HFF-Myc (cell line): ENCODE measurements around the gene FAM222A.
"Not testable (repeated sequence)": the region's sequence is repeated elsewhere in the genome, so short reads cannot be mapped to it uniquely, and the experiment has no call there.

Source experiments
- DNase-seq: peaks from one replicate; pipeline ENCODE4 v3.0.0-alpha.2; 2011; ENCODE audit warnings: low read depth; ENCODE audit errors: extremely low read depth
- H3K4me3 ChIP-seq: replicated peaks from 2 replicates; pipeline ENCODE4 v1.5.1; 2011; ENCODE audit warnings: low read depth, mild to moderate bottlenecking, control low read depth, low read length
- TF ChIP-seq, protein P1 (sequence below): IDR thresholded peaks from 2 replicates; pipeline ENCODE4 v1.5.1; 2012; ENCODE audit warnings: mild to moderate bottlenecking, low read depth, low read length, control low read depth; ENCODE audit errors: missing control alignments

The FAM222A gene

DNA sequence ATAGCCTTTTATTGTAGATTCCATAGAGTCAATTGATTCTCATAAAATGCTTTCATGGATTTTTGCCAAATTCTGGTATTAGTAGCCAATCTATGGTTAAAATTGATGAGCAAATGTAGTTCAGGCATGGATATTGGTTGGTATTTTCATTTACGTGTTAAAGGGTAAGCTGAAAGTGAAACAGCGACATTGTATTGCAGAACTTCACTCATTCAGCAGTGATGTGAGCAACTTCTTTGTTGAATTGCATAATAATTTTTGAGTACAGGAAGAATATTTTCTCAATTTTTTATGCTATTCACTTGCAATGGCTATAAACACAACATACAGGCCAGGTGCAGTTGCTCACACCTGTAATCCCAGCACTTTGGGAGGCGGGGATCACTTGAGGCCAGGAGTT, 24.2 kb upstream of the FAM222A start:
- no peak overlapping the region for H3K4me3 ChIP-seq
- TF ChIP-seq, protein P1, sequence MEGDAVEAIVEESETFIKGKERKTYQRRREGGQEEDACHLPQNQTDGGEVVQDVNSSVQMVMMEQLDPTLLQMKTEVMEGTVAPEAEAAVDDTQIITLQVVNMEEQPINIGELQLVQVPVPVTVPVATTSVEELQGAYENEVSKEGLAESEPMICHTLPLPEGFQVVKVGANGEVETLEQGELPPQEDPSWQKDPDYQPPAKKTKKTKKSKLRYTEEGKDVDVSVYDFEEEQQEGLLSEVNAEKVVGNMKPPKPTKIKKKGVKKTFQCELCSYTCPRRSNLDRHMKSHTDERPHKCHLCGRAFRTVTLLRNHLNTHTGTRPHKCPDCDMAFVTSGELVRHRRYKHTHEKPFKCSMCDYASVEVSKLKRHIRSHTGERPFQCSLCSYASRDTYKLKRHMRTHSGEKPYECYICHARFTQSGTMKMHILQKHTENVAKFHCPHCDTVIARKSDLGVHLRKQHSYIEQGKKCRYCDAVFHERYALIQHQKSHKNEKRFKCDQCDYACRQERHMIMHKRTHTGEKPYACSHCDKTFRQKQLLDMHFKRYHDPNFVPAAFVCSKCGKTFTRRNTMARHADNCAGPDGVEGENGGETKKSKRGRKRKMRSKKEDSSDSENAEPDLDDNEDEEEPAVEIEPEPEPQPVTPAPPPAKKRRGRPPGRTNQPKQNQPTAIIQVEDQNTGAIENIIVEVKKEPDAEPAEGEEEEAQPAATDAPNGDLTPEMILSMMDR = no peak
- DNase-seq = no peak

- H3K4me3 ChIP-seq = no peak overlapping the region
- DNase-seq = no peak
- TF ChIP-seq, protein P1 = no peak
Measured at GRCh38 chr12:109693160-109693559, 20.5 kb upstream of the FAM222A start.

DNA sequence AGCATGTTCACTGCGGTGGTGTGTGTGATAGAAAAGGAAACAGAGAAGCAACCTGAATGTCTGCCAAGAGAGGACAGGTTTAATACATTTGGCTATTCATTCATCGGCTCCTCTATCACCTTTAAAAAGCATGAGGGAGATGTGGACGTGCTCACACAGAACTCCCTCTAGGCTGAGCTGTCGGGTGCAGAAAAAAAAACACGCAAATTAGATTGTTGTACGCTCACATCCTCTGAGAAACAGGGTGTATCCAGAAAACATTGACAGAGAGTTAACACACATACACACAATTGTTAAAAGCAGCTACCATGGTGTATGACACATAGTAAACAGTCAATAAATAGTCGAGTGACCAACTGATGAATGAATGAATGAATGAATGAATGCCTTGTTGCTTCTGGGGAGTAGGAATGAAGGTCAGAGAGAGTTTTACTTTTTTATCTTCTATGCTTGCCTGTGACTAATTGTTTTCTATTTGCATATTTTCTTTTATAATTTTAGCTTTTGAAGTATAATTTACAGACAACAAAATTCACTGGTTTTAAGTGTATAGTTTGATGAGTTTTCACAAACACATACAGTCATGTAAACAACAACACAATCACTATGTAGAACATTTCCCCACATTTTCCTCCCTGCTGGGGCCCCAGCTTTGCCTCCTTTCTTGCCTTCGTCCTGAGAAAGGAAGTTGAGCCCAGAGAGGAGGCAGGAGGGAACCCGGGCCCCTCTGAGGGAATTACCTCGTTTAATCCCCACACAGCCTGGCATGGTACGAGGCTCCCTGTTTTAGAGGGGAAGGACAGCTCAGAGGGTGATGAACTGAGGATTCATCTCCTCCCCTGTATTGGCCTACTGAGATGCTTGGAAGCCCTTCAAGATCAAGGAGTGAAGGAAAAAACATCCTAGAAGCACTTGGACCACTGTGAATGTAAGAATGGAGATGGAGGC, 19.7 kb upstream of the FAM222A start:
- H3K4me3 ChIP-seq = no peak overlapping the region
- no peak for DNase-seq
- TF ChIP-seq, protein P1 = no peak

GRCh38 chr12:109694629-109695028, 19.0 kb upstream of the FAM222A start:
- DNase-seq, H3K4me3 ChIP-seq: not testable (repeated sequence)

DNA sequence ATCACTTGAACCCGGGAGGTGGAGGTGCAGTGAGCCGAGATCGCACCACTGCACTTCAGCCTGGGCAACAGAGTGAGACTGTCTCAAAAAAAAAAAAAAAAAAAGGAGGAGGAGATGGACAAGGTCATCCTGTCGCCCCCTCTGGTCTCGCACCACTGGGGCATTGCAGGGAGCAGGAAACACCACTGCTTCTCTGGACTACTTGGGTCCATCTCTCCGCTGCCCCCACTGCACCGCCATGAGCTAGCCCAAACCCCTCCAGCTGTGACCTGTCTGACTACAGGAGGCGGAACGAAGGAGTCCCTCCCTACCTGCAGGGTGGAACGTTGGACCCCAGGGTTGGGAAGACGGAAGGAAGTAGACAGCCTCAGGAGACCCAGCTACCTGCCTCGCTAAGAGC, 18.2 kb upstream of the FAM222A start:
- TF ChIP-seq, protein P1 = no peak
- no peak overlapping the region for H3K4me3 ChIP-seq

GRCh38 chr12:109695961-109696461, 17.6 kb upstream of the FAM222A start:
- H3K4me3 ChIP-seq = no peak overlapping the region
- TF ChIP-seq, protein P1 = no peak
- DNase-seq = peak; percentile 15

More for the DNA sequence above, 18.2 kb upstream of the FAM222A start:
- no peak for DNase-seq

DNA sequence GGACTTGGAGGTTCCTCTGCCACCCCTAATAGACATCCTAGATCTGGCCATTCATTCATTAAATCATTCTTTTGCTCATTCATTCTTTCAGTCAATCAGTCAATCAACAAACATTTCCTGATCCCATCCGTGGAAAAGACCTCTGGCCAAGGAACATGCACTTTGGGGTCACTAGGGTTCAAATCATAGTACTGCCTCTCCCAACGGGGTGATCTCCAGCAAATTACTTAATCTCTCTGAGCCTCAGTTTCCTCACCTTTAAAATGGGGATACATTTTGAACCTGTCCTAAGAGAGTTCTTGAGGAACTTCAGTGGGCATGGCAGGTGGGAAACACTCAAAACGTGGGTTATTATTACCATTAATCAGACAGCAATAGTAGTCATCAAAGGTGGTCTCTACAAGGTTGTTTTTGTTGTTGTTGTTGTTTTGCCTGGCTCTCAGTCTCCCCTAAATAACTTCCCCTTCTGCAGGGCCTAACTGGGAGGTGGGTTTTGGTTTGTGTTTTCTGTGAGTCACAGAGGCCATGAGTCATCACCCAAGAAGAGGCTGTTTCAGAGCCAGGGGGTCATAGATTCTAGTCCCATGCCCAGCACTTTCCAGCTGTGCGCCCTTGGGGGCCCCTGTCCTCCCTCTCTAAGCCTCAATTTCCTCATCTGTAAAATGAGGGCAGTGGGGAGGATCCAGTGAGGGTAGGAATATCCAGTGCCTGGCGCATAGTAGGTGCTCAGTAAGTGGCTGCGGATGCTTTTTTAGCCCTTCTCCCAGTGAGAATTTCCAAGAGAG, 16.9 kb upstream of the FAM222A start:
- TF ChIP-seq, protein P1 = no peak
- DNase-seq = no peak

More for the DNA sequence above, 16.9 kb upstream of the FAM222A start:
- H3K4me3 ChIP-seq = no peak overlapping the region
